GM18907 (cell line): ENCODE data around the gene ATG9B.
A peak's percentile ranks its signal among the peaks of the same experiment; 100 is the strongest.

Source experiments
- ATAC-seq: cut with Tn5 transposase; IDR thresholded peaks from one replicate; pipeline ENCODE4 v1.9.1; 2021; ENCODE audit warnings: mild to moderate bottlenecking, moderate library complexity; ENCODE audit not compliant: unreplicated experiment

The ATG9B gene

DNA sequence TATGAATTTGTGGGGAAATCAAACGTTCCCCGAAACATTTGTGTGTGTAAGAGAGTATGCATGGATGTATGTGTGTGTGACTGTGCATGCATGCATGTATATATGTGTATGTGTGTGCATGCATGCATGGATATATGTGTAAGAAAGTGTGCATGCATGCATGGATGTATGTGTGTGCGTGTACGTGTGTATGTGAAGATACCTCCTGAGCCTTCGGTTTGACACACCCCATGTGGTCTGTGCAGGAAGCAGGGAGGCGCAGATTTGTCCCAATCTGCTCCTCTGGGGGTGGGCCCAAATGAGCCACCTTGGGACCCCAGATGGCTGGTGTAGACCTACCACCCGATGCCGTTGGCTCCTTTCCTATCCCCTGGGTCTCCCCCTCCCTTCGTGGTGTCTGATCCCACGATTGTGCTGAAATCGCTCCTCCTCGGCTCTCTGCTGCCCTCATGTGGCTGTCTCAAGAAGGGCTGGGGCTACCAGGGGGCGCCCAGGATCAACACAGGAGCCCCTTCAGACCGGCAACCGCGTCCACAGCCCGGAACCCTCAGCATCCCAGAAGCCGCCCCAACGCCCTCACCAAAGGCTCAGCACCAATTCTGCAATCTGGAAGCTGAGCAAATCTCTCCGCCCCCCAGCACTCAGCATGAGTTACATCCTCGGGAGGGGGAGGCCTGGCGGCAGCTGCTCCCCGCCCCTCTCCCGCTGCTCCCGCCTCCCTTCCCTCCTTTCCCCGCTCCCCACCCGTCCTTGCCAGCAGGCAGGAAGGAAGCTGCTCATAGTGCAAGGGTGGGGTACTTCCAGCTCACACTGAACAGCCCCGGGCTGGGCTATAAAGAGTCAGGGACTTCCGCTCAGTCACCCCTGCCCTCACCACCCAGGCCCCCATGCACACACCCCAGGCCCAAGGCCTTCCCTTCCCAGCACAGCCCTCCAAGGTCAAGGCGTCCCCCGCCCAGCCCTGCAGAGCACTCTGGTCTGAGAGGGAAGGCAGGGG lies 35.8 kb downstream of the ATG9B start:
- peak; percentile 59 for ATAC-seq

DNA sequence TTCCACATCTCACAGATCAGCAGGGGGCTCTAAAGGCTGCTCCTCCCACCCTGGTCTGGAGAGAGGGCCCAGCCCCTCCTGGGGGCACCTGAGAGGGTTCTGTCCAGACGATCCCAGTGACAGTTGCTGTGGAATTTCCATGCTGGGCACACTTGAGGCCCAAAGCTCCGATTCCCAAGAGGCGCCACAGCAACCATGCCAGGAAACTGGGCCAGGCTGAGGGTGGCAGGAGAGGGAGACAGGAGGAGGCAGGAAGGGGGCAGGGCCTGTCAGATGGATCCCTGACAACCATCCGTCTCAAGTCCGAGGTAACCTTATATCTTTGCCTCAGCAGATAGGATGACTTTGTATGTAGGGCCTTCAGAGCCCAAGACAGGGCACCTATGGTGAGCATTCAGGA lies 37.7 kb downstream of the ATG9B start:
- no peak for ATAC-seq

DNA sequence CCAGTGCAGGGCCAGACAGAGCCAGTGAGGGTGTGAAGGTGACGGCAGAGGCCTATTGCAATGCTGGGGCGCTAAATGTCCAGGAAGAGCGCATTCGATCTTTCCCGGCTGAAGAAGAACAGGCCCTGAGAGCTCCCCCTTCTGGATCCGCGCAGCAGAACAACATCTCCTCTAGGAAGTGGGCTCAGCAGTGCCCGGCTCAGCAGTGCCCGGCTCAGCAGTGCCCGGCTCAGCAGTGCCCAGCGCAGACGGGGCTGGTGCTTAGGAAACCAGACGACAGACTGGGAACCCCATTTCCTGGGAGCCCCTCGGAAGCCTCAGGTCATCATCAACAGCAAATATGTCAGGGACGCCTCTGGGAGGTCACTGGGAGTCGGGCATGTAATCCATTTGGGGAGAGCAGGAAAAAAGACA lies 38.2 kb downstream of the ATG9B start:
- ATAC-seq = no peak

DNA sequence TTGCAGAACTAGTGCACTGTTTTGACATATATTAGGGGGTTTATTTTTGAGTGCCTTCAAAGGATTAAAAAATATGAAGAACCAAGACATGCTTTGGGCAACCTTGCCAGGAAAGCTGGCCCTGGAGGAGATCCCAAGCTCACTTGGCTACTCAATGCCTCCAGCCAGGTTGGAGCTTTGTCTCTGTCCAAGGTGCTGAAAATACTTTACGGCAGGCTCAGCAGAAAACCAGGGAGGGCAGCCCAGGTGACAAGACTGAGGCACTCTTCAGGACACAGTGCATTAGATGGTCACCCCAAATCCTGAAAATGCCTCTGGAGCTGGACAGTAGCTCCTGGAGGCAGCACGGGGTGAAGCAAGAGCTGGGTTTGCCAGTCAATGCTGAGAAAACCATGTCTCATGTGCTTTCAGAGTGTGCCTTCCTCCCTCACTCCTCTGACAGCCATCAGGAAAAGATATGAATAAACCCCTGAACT lies 40.4 kb downstream of the ATG9B start:
- no peak for ATAC-seq

DNA sequence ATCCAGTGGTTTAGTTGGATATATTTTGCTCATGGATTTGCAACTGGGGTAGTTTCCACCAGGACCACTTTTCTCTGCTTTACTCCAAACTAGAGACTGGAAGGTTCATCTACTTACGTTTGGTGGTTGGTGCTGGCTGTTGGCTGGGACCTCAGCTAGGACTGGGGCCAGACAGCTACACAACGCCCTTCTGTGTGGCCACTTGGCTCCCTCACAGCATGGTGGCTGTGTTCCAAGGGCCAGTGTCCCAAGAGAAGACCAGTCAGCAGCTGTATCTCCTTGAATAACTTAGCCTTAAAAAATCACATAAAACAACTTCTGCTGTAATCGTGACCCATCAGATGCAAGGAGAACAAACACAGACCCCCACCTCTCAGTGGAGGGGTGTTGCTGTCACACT lies 41.9 kb downstream of the ATG9B start:
- ATAC-seq = no peak

DNA sequence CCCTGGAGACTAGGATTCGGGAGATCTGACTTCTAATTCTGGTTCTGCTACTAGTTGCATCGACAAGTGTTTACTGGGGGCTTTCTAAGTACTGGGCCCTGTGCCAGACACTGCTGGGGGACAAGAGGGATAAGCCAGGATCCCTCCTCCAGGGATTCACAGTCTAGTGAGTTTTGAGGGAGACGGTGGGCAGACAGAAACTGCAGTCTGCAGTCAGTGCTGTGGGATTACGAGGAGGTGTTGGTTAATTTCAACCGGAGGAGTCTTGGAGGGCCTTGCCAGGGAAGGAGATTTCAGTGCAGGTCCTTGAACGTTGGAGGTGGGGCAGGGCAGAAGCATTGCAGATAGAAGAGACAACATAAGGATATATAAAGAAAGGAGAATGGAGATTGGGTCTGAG lies 42.6 kb downstream of the ATG9B start:
- ATAC-seq = no peak

DNA sequence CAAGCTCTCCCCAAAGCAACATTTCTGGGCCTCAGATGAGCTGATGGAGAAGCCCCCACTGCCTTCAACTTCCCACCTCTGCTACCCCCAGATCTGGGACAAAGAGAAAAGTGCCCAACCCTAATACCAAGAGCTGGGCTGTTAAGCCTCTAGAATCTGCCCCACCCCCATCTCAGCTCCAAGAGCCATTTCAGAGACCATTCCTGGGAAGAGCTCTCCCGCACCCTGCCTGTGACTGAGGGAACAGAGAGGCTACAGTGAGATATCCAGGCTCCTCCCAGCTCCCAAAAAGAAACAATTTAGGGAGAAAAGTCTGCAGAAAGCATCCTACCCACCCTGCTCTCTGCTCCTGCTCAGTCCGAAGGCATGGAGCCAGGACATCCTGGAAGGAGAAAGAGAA lies 43.6 kb downstream of the ATG9B start:
- no peak for ATAC-seq

DNA sequence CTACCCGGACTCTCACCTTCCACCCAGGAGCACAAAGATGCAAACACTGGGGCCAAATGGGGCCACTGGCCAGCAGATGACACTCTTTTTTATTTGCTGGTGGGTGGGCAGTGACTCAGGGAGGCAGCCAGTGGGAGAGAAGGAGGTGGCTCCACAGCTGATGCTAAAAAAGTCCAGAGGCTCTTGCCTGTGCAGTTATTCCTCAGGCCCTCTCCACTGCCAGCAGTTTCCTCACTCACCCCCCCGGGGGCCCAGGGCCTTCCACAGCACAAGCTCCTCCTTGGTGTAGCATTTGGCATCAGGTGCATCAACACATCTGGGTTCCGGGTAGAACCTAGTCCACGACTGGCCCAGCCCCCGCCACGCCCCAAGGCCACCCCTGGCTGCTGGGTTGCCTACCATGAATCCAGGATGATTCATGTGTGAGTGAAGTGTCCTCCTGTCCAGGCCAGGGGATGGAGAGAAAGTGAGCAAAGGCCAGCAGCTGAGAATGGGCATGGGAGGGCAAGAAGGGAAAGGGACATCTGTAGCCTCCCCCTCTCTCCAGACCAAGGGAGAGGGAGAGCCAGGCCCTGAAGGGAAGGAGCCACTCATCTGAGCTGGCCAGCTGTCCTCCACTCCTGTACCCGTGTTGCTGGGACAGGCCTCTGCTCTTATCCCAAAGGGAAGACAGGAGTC lies 44.4 kb downstream of the ATG9B start:
- no peak for ATAC-seq

DNA sequence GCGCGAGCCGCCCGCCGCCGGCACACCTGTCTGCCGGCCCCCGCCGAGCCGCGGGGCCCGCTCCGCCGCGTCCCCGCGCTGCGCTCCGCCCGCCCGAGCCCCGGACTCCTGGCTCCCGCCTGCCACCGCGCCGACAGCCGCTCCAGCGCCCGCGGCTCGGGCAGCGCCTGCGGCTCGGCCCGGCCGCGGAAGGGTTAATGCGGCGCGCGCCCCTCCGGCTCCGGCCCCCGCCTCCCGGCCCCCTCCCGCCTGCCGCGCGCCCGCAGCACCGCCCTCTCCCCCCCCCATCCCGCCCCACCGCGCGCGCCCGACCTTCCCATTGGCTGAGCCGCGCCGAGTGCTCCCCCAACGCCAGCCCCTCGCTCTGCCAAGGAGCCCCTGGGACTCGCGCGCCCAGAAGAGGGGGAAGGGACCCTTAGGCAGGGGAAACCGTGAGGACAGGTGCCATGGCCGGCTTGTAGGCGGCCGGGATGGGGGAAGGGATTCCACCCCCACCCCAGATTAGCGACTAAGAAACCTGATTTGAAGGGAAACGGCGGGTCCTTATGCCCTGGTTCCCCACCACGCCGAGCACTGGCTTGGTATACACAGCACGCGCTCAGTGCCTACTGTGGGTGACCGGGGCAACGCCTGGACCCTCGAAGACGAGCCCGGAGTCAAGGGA lies 46.0 kb downstream of the ATG9B start, which contains the start of gene KCNH2:
TSS of gene KCNH2 (minus strand) at position 196 of the 664 bp plus-strand sequence. CDS start 408 bp downstream, outside the sequence.
- ATAC-seq = no peak

DNA sequence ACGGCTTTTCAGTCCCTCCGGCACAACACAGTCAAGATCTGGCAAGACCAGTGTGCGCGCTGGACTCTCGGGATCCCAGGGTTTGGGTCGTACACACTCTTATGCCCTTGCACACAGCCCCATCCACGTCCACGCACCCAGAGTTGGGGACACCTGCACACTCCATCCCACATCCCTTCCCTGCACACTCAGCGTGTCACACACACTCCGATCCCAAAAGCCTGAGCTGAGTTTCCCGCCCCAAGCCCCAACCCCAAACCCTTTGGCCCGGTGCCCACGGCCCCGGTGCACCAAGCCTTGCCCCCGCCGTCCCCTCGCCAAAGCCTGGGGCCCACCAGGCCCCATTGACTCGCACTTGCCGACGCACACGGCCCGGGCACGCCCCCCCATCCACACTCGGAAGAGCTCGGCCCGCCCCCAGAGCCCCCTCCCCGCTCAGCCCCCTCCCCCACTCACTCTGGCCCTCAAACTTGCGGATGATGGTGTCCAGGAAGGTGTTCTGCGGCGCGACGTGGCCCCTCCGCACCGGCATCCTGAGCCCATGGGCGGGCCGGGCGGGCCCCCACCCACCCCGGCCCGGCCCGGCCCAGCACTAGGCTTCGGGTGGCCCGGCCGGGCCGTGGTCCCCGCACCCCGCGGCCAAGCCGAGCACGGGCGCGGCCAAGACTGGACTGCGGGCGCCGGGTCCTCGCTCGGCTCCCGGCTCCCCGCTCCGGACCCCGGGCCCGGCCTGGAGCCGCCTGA lies 46.7 kb downstream of the ATG9B start:
- ATAC-seq = no peak

DNA sequence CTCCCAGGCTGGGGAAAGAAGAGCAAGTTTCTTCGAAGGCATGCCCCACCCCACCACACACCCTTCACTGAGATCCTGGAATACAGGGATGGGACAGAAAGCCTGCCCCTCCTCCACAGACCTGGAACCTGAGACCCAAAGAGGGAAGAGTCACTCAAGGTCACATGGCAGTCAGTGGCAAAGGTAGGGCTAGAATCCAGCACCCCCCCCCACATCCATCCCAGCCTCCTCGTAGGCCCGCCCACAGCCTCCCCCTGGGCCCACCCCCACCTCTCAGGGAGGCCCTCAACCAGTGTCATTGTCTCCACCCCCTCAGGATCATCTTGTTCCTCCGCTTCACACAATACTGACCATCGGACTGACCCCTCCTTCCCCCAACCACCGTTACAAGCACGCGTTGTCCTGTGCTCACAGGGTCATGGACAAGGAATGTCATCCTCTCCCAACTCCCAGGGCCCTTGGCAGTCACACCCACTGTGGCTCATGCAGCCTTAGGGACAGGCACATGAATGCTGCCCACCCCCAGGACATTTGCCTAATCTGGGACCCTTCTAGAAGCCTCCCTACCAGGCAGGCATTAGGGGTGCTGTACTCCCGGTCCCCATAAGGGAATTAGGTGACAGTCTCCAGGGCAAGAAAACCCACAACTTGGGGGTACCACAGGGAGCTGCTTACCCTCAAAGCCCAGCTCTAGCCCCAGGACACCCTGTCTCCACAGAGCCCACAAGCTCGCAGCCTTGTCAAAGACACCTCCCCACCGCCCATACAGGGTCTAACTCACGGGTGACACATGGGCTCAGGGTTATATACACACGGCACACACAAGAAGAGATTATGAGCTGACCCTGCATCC lies 47.5 kb downstream of the ATG9B start:
- ATAC-seq = no peak

DNA sequence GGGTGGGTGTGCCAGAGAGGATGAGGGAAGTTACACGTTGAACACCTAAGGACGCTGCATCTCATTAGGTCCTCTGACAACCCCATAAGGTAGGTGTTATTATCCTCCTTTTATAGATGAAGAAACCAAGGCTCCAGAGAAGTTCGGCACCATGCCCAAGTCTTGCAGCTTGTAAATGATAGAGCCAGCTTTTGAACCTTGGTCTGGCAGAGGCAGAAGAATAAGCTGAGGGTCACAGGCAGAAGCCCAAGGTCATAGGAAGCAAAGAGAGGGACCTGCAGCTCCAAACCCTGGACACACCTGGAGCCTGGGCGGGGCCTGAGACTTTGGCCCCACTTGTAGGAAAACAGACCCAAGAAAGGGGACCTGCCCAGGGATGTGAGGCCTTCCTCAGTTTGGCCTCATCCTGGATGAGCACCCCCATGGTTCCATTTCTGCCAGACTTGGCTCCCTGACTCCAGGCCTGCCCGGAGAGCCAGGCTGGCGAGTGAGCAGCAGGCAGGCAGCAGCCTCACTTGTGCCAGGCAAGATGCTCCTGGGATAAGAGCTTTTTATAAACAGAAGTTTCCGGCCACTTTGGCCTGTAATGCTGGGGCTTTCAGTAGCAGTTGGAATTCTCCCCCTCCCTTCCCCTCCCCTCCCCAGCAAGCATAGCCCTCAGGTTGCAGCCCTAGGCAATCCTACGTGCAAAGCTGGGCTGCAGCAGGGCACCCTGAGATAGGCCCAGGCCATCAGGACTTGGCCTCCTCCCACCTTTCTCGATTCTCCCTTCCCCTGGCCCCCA lies 48.6 kb downstream of the ATG9B start:
- no peak for ATAC-seq

DNA sequence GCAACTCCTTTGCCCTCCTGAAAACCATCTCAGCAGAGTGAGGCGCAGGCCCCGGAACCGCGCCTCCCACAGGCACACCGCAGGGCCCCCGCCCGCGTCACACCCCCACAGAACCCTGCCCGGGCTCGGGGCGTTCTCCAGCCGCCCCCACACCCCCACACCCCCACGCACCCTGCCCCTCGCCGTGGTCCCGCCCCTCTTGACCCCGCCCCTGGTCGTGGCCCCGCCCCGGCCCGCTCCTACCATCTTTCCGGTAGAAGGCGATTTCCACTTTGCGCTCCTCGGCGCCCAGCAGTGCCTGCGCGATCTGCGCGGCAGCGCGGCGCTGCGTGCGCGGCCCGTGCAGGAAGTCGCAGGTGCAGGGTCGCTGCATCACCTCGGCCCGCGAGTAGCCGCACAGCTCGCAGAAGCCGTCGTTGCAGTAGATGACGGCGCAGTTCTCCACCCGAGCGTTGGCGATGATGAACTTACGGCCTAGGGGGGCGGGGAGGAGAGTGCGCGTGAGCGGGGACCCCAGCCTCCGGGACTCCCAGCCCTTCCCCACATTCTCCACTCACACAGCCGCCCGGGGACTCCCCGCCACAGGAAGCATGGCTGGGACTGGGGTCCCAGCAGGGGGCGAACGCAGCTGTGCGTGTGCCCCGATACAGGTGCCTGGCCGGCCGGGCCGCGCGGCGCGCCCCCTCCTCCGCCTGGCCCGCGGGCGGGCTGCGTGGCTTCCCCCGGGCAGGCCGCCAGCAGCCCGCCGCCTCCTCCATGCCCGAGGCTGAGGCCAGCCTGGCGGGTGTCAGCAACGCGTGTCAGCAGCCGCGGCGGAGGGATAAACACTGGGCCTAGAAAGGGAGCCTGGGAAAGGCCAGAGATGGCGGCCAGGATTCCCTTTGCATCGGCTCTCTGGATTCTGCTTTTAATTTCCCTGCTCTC lies 49.6 kb downstream of the ATG9B start:
- no peak for ATAC-seq

DNA sequence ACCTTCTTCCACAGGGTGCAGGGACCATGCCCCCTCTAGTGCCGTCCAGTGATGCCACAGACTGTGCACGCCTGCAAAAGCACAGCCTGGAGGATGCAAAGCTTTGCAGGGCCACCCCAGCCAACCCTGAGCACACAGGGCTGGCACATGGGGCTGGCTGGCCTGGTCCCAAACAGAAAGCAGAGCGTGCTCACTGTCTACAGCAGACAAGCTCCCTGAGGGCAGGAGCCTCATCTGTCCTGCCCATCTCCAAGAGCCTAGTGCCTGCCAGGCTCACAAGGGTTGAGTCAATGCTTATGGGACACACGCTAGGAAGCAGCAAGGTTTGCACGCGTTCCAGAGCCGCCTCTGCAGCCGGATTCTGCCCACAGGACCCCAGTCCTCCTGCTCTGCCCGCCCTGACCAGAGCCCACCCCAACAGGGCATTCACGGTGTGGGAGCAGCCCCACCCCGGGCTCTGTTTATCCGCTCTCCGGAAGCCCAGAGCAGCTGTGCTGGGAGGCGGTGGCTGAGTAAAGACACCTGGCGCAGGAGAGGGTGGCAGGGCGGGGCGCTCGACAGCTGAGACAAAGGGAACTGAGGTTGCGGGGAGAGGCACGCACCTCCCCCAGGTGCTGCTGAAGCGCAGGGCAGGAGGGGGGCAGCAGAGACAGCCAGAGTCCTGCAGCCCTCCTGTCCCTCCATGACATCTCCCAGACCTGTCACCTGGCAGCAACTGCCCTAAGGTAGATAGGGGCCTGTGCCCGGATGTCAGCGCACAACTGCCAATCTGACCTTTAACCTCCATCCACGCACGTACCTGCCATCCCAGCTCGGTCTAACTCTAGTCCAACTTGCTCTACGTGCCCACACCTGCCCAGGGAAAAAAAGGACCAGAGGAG lies 50.5 kb downstream of the ATG9B start:
- ATAC-seq = no peak

DNA sequence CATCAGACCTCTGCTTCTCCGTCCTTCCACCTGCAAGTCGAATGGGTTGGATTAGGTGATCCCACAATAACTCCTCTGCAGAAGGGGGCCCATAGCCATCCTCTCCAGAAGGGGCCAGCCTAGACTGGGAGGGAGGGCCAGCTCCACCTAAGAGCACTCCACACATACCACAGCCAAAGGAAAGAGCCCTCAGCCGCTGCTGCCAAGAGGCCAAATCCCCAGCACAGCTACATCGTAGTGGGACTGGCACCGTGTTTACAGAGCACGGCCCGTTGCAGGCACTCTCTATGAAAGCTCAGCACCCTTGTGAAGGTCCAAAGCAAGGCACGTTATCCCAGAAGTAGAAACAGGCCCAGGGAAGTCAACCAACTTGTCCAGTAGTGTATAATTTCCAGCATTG lies 51.6 kb downstream of the ATG9B start:
- no peak for ATAC-seq

DNA sequence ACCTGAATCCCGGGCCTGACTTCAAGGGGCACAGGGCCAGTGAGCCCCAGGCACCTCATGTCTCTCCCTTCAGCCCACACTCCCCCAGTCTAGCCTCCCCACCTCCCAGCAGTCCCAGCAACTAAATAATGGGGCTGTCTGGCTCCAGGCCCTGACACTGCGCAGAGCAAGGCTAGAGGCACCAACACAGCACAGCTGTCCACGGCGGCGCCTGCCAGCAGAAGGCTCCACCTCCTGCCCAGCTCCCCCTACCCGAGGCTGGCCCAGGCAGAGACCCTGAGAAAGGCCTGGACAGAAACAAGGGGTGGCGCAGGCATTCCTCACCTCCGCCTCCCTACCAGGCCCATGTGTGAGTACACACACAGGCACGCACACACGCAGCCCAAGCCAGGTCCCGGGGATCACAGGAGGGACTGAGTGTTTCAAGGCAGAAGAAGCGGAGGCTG lies 52.2 kb downstream of the ATG9B start:
- ATAC-seq = no peak
